HG03342 (cell line): Measurements from ENCODE around the gene GXYLT2.
"Not testable (repeated sequence)": the region's sequence is repeated elsewhere in the genome, so short reads cannot be mapped to it uniquely, and the experiment has no call there.

Source experiments
- ATAC-seq: cut with Tn5 transposase; IDR thresholded peaks from one replicate; pipeline ENCODE4 v1.9.1; 2021; ENCODE audit warnings: mild to moderate bottlenecking, moderate library complexity; ENCODE audit not compliant: unreplicated experiment

Gene GXYLT2

DNA sequence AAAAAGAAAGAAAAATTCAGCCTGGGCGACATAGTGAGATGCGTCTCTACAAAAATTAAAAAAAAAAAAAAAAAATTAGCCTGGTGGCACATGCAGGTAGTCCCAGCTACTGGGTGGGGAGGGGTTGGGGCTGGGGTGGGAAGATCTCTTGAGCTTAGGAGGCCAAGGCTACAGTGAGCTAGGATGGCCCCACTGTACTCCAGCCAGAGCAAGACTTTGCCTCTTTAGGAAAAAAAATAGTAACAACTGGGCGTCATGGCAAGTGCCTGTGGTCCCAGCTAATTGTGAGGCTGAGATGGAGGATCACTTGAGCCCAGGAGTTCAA is 84.8 kb downstream of the GXYLT2 start:
- ATAC-seq, result no peak

DNA sequence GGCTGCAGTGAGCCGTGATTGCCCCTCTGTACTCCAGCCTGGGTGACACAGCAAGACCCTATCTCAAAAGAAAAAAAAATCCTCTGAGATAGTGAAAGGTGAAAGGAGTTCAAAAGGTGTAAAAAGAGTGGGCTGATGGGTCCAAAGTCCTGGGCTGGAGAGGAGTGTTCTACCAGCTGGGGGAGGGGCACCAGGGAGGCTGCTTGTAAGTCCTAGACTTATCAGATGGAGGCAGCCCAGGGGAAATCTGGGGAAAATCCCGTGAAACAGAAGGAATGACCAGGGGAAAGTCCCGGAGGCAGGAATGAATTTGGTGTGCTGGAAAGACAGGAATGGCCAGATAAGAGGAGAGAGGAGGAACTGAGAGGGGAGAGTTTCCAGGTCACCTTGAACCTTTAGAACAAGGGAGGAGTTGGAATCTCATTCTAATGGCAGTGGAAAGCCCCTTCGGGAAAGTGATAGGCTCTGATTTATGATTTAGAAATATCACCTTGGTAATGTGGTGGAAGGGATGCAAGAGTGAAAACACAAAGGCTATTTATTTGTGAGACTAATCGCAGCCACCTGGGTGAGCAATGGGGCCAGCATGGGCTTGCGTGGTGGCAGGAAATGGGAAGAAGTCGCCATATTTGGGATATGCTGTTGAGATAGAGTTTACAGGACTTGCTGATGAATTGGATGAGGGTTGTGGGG is 85.3 kb downstream of the GXYLT2 start:
- ATAC-seq, result no peak

DNA sequence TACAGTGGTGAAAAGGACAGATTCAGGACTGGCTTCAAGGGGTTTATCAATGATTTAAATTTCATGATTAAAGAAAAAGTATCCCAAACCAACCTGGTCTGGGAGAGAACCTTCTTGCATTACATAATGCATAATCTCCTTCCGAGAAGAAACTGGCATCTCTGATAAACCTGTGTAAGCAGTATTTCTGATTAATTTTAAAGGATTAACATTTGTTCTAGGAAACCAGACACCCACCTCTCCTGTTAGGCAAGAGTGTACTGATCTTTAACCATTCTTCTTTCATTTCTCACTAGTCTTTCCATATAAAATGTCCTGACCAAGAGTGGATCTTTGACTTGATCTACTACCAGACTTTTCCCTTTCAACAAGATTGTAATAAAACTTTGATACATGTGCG is 85.9 kb downstream of the GXYLT2 start:
- no peak for ATAC-seq

DNA sequence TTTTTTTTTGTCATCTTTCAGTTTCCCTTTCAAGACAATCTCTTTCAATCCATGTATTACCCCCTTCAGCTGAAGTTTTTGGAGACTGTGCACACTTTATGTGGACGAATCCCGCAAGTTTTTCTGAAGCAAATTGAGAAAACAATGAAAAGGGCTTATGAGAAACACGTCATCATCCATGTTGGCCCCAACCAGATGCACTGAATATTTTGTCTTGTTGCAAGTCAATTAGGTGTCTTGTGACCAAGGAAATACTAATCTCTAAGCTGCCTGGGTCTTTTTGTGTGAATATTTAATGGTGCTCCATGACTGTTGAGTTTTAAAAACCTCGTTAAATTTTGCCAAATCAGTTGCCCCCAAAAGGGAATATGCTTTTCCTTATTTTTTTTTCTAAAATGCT is 87.1 kb downstream of the GXYLT2 start:
- ATAC-seq, result no peak

DNA sequence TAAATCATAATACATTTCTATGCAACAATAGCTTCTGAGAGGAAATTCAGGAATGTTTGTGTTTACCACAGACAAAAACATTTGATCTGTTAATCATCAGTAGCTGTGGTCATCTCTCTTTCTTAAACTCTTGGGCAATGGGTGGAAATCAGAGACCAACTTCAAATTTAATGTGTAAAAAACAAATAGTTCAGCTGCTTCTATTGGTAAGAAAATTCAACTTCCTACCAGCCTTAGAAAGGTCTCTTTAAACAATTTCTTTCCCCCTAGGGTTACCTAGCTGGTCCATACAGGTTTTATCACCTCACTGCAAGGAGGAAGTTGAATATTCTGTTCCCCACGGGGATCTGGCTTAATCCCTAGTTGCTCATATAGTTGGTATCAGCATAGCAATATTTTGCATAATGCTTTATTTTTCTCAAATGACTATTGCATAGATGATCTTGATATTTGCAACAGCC is 88.5 kb downstream of the GXYLT2 start:
- ATAC-seq, result no peak

DNA sequence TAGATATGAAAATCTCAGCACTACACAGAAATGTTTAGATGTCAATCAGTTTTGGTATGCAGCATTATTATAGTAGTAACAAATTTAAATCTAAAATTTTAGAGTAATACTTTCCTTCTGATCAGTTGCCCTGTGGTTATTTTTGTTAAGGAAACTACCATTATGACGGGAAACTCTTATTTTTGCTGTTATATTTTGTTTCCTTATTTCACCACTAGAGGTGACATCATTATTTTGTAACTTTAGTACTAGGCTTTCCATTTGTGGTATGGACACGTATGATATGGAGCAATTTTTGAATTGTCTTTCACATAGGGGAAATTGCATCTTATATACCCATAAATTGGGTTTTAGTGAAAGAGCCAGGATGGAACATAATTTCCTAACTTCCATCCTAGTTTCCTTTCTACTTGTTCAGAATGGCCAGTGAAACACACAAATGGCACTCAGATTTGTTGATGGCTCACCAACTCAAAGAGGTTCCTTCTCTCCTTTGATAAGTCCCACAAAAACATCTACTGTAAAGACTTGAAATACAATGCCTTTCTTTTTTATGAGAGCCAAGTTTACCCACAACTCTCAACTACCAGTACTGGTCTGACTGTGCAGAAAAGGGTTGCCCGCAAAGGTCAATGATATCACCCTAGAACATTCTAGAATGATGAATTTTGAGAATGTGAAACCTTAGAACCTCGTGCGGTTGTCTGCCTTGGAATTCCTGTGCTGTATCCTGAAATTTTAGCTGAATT is 89.4 kb downstream of the GXYLT2 start:
- no peak for ATAC-seq

DNA sequence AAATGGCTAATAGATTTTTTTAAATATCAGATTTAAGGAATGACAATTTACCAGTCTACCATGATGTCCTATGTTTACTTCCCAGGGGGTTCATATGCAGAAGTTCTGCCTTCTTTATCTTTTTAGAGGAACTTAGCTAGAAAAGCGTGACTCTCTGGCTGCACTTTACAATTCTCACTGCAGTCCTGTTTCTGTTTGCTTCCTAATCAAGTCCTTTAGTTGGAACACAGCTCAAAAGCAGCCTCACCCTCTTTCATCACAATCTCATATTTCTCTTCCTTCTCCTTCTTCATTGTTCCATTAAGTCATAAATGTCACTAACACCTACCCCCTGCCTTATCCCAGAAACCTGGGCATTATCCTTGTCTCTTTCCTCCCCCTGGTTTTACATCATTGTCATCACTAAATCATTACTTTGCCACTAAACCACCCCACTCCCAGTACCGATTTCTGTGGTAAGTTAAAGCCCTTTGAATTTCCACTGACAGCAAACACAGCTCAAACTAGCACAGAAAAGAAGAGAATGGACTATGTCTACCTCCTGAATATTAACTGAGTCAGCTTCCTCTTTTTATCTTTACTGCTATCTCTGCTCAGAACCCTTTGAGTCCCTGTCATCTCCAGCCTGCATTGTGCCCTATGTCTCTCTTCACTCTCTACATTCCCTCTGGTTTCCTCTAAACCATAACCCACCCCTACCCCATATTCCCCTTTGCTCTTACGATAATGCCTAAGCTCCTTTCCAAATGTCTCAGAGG is 94.9 kb downstream of the GXYLT2 start:
- no peak for ATAC-seq

DNA sequence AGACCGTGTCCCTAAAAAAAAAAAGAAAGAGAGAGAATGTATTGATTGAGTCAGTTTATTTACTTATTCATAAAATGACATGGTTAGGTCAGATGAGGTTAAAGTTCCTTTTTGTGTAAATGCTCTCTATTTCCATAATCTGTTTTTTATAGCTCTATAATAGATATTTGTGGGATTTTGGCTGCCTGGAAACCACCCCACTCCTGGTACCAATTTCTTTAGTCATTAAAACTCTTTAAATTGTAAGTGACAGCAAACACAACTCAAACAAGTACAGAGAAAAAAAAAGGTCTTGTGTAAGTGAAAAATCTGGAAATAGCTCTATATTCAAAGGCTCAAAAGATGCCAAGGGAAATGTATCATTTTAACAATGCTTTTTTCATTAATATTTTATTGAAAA is 97.7 kb downstream of the GXYLT2 start:
- no peak for ATAC-seq

DNA sequence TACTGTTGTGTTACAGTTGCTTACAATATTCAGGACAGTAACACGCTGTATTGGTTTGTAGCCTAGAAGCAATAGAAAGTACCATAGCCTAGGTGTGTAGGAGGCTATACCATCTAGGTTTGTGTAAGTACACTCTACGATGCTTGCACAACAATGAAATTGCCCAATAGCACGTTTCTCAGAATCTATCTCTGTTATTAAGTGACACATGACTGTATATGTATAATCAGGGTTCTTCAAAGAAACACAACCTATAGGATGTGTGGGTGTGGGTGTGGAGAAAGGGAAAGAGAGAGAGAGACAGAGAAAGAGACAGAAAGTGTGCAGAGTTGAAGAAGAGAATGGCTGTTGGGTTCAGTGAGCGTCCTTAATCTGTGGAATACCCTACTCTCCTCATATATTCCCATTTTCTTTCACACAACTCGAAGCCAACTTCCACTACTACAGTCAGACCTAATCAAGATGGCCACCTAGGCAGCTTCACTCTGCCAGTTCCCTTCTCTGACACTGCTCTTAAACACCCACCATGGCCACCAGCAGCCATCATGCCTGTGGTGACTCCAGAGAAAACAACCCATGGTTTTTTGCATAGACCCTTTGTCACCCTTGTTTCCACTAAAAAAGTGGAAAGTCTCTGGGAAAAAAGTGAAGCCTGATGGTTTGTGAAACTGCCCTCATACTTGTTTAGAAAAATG is 103.0 kb downstream of the GXYLT2 start:
- no peak for ATAC-seq

DNA sequence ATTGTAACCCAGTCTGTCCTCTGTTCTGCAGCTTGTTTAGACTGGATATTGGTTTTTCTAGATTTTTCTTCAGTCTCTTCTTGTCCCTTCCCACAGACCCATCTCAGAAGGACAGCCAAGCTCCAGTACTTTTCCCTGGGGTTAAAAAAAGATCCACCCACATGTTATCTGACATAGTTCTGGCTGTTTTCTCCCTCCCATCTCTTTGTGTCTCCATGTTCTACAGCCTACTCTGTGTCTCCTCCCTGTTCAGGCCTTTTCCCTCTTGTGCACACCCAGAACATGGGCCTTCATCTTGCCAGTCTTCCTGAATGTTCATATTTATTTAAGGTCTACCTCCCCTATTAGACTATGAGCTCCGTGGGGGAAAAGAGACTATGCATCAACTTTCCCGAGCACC is 103.7 kb downstream of the GXYLT2 start:
- ATAC-seq, result no peak

DNA sequence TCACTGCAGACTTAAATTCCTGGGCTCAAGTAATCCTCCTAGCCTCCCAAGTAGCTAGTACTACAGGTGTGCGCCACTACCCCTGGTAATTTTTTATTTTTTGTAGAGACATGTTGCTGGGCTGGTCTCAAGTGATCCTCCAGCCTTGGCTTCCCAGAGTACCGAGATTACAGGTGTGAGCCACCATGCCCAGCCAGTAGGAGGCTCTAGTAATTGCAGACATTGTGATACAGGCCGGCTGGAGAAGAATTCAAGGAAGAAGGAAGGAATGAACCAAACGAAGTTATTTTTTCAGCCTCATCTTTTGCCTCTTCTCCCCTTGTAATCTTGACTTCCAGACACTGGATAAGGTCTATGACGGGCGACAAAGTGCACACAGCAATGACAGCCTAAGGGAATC is 105.5 kb downstream of the GXYLT2 start:
- ATAC-seq, result no peak

DNA sequence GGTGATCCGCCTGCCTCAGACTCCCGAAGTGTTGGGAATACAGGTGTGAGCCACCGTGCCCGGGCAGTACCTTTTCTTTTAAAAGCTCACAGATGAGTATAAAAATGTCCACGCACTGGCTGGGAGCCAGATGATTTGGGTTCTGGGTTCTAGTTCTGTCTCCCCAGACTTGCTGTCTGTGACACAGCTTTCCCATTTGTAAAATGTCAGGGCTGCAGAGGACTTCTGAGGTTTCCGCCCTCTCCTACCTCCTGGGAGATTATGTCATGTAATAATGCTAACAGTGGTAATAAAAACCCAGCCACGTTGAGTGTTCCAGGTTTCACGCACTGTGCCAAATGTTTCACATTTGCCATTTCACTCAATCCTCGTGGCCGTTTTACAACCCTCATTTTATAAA is 107.5 kb downstream of the GXYLT2 start:
- ATAC-seq, result no peak

DNA sequence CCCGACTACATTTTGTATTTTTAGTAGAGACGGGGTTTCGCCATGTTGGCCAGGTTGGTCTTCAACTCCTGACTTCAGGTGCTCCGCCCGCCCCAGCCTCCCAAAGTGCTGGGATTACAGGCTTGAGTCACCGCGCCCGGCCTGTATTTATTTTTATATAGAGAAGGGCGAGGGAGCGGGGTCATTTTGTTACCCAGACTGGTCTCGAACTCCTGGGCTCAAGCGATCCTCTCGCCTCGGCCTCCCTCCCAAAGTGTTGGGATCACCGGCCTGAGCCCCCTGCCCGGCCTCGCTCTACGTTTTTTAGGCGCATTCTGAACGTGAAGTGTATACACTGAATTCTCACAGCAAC is 108.3 kb downstream of the GXYLT2 start:
- no peak for ATAC-seq

DNA sequence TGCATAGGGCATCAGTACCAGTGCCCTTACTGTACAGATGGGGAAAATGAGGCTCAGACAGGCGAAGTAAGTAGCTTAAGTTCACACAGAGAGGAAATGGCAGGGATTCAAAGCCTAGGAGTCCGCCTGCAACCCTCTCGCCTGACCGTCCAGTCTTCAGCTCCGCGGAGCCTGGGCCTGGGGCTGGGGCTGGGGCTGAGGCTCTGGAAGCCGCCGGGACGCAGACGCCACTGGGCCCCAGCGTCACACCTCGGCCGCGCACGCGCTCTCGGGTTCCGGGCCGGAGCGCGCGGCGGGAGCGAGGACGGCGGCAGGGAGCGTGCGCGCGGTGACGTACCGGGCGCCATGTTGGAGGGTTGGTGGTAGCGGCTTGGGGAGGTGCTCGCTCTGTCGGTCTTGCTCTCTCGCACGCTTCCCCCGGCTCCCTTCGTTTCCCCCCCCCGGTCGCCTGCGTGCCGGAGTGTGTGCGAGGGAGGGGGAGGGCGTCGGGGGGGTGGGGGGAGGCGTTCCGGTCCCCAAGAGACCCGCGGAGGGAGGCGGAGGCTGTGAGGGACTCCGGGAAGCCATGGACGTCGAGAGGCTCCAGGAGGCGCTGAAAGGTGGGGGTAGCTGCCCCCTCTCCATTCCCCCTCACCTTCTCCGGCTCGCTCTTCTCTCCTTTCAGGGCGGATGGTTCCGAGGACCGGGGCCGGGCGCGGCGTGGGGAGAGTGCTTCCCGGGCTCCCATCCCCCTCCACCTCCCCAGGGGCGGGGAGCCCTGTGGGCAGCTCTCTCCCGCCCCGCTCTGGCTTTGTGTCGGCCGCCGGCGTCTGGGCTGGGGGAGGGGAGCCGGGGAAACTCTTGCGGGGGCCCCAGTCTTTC is 108.9 kb downstream of the GXYLT2 start, which contains the start of gene PPP4R2:
PPP4R2 (plus strand) TSS at position 339 of the 861 bp plus-strand sequence; CDS start at position 566, 227 bp downstream.
- ATAC-seq, result peak; percentile 92

DNA sequence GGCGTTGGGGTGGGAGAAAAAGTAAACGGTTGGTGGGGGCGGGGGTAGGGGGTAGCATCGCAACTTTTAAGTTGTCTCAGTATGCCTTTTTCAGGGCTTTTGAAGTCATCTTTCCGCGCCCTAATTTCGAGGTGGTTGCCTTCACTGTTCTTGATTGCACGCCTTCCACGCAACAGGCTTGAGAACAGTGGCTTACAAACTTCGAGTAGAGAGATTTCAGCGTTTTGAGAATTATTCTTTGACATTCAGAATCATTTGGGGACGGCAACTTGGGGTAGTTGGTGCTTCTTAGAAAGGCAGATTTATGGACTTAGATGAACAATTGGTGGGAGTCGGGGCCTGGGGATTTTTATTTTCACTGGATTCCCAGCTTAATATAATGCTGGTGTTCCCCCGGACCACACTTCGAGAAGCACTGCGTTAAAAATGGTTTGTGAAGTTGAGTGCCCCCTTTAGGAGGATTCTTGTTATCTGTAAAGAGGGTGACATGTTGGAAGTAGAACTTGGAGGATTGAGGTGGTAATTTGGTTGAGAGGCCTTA is 109.6 kb downstream of the GXYLT2 start:
- ATAC-seq, result peak; percentile 3

DNA sequence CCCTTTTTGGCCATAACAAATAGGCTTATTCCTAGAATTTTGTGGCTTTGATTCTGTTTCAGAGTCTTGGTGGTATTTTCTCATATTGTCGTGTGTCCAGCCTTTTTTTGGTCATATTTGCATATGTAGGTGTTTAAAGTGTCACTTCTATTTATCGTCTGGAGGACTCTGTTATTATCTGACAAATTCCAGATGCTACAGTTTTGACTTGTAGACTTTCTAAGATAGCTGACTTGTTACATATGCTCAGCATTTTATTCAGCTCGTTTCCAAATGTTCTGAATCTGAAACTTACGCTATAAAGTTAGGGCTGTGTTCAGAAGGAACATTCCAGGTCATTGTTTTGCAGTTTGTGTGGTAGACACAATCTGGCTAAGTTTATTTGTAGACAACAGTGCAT is 110.6 kb downstream of the GXYLT2 start:
- no peak for ATAC-seq

DNA sequence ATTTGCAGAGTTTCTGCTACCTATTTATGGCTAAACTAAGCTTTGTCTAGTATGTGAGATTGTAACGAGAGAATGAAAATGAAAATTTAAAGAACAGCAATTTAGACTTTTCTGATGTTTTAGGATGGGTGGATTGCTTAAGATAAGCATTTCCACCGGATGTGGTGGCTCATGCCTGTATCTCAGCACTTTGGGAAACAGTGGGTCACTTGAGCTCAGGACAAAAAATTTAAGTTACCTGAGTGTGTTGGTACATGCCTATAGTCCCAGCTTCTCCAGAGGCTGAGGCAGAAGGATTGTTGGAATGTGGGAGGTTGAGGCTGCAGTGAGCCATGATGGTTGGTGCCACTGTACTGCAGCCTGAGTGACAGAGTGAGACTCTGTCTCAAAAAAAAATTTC is 112.1 kb downstream of the GXYLT2 start:
- no peak for ATAC-seq

DNA sequence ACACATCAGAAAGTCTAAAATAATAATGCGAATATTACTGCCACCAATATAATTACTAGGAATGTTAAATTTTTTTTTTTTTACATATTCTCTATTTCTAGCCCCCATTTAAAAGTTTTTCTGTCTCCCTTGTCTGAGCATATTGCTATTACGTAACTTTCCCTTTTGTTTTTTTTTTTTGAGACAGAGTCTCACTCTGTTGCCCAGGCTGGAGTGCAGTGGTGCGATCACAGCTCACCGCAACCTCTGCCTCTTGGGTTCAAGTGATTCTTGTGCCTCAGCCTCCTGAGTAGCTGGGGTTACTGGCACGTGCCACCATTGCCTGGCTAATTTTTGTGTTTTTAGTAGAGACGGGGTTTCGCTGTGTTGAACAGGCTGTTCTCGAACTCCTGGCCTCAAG is 115.2 kb downstream of the GXYLT2 start:
- not testable (repeated sequence) for ATAC-seq

DNA sequence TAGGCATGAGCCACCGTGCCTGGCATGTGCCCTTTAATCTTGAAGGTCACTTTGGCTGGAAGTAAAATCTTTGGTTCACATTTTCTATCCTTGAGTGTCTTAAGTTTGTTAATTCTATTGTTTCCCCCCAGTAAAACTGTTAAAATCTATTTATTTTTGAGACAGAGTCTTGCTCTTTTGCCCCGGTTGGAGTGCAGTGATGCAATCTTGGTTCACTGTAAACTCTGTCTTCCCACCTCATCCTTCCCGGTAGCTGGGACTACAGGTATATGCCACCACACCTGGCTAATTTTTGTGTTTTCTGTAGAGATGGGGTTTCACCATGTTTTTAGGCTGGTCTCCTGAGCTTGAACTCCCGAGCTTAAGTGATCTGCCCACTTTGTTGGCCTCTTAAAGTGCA is 116.5 kb downstream of the GXYLT2 start:
- ATAC-seq, result no peak
